ENCODE results near the gene FNIP2.
"Not testable (repeated sequence)": the region's sequence is repeated elsewhere in the genome, so short reads cannot be mapped to it uniquely, and the experiment has no call there.

Gene FNIP2

DNA sequence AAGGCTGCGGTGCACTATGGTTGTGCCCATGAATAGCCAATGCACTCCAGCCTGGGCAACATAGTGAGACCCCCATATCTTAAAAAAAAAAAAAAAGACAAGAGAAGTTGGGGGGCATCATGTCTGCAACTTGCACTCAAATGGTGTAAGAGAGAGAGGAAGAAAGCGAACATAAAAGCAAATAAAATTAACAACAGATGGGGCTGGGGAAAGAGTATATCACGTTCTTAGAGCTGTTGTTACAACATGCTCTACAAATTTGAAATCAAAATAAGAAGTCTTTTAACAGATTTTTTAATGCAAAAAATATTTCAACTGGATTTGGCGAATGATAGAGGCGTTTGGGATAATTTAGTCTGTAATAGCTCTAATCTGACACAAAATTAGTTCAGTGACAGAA, 144.9 kb downstream of the FNIP2 start:
- peaks cover 2% of the 10 kb centered on the region for H3K79me2 ChIP-seq (ENCODE audit: control insufficient read depth, insufficient read depth, low read length, poor library complexity)
- no peak overlapping the region for H4K91ac ChIP-seq (ENCODE audit: low read depth, low read length)
- H2AK5ac ChIP-seq (ENCODE audit: low read length): no peak overlapping the region
- WGBS (ENCODE audit: extremely low coverage, insufficient coverage, insufficient read length): no CpG with 5 or more reads among the region's 5 CpGs
- no peak overlapping the region for H3K4me2 ChIP-seq (ENCODE audit: low read length)
- H3K79me1 ChIP-seq (ENCODE audit: low read length): no peaks in the 10 kb centered on the region
- no peak overlapping the region for H3K27ac ChIP-seq (ENCODE audit: low read depth, low read length)
- H3K18ac ChIP-seq (ENCODE audit: low read length): no peak overlapping the region
- no peak overlapping the region for H3K9ac ChIP-seq (ENCODE audit: low read length)
- no peaks in the 10 kb centered on the region for H3K36me3 ChIP-seq (ENCODE audit: control insufficient read depth in 1 of 2, insufficient read depth in 2 of 2, low read length in 2 of 2)
- no peak overlapping the region for H3K4ac ChIP-seq (ENCODE audit: low read depth, low read length)
- DNase-seq: no peak
- H3K4me1 ChIP-seq (ENCODE audit: control insufficient read depth in 1 of 2, insufficient read depth in 2 of 2, low read length in 2 of 2): no peaks in the 10 kb centered on the region
- no peak overlapping the region for H2AFZ ChIP-seq (ENCODE audit: insufficient read depth, low read length, poor library complexity)
- H2BK120ac ChIP-seq (ENCODE audit: insufficient read depth, low read length, poor library complexity): no peak overlapping the region
- H4K12ac ChIP-seq (ENCODE audit: low read depth, low read length): no peak overlapping the region
- H3K27me3 ChIP-seq (ENCODE audit: insufficient read depth, low read length): no peaks in the 10 kb centered on the region
- H3K4me3 ChIP-seq (ENCODE audit: low read depth, low read length): no peak overlapping the region
- no peaks in the 10 kb centered on the region for H3K9me3 ChIP-seq (ENCODE audit: insufficient read depth, low read depth, low read length)
- H2BK5ac ChIP-seq (ENCODE audit: low read depth, low read length, poor library complexity): no peak overlapping the region
- no peak overlapping the region for H3K14ac ChIP-seq (ENCODE audit: low read length)
- H4K8ac ChIP-seq (ENCODE audit: low read depth, low read length): no peak overlapping the region
- no peak overlapping the region for H3K23ac ChIP-seq (ENCODE audit: low read length)
- H2BK12ac ChIP-seq (ENCODE audit: low read length): no peak overlapping the region

DNA sequence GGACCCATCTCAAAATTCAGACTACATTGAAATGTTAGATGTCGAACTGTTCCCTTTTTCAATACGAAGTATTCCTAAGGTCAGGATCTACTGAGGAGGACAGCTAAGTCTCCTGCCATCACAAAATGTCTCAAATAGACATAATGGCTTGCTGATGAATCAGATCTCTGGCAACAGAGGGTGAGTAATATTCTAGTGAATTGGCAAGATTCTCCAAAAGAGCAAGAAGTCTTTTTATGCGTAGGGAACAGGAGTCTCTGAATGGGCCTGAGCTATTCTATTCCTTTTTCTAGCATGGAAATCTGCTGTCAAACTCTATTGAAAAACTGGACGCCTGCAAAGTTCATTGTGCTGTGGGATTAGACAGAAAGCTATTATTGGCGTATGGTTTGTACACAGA, 145.4 kb downstream of the FNIP2 start:
- Histone ChIP-seq H3K4me2 (ENCODE audit: low read length) (no peak overlapping the region), H3K27me3 (ENCODE audit: insufficient read depth, low read length) (no peaks in the 10 kb centered on the region), H2BK12ac (ENCODE audit: low read length) (no peak overlapping the region), H3K4me3 (ENCODE audit: low read depth, low read length) (no peak overlapping the region), H3K79me2 (ENCODE audit: control insufficient read depth, insufficient read depth, low read length, poor library complexity) (peaks cover 2% of the 10 kb centered on the region), H2AFZ (ENCODE audit: insufficient read depth, low read length, poor library complexity) (no peak overlapping the region), H2BK120ac (ENCODE audit: insufficient read depth, low read length, poor library complexity) (no peak overlapping the region), H3K18ac (ENCODE audit: low read length) (no peak overlapping the region), H3K23ac (ENCODE audit: low read length) (no peak overlapping the region), H3K9me3 (ENCODE audit: insufficient read depth, low read depth, low read length) (no peaks in the 10 kb centered on the region), H3K14ac (ENCODE audit: low read length) (no peak overlapping the region), H3K4ac (ENCODE audit: low read depth, low read length) (no peak overlapping the region), H3K9ac (ENCODE audit: low read length) (no peak overlapping the region), H3K79me1 (ENCODE audit: low read length) (no peaks in the 10 kb centered on the region), H4K8ac (ENCODE audit: low read depth, low read length) (no peak overlapping the region), H3K36me3 (ENCODE audit: control insufficient read depth in 1 of 2, insufficient read depth in 2 of 2, low read length in 2 of 2) (no peaks in the 10 kb centered on the region), H4K12ac (ENCODE audit: low read depth, low read length) (no peak overlapping the region), H2BK5ac (ENCODE audit: low read depth, low read length, poor library complexity) (no peak overlapping the region), H3K4me1 (ENCODE audit: control insufficient read depth in 1 of 2, insufficient read depth in 2 of 2, low read length in 2 of 2) (no peaks in the 10 kb centered on the region), H4K91ac (ENCODE audit: low read depth, low read length) (no peak overlapping the region), H2AK5ac (ENCODE audit: low read length) (no peak overlapping the region), H3K27ac (ENCODE audit: low read depth, low read length) (no peak overlapping the region)
- DNase-seq: peak in 1 of 2 donors; percentile 78
- WGBS (ENCODE audit: extremely low coverage, insufficient coverage, insufficient read length): no CpG with 5 or more reads among the region's 5 CpGs

DNA sequence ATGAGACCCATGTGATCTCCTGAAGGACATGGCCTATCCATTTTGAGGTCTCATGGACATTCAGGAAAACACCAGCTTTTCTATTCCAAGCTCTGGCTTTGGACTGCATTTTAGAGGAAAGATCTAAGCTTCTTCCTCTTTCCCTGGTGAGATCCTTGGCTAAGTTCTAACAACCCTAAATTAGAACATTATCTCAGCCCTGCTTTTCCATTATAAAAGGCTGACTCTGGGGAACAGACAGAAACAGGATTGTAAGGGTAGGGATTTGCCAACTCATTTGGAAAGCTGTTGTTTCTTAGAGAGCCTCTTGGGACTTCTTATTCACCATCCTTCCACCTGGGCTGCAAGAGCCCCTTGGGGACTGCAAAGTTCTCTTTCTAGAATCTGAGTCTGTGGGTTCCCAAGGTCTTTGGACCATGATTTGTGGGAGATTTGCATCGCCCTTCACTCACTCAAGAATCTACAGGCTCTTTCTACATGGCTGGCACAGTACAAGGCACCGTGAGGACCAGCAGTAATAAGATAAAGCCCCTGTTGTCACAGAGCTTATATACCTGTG, 146.9 kb downstream of the FNIP2 start:
- no peaks in the 10 kb centered on the region for H3K27me3 ChIP-seq (ENCODE audit: insufficient read depth, low read length)
- no peak overlapping the region for H4K8ac ChIP-seq (ENCODE audit: low read depth, low read length)
- no peak overlapping the region for H2AFZ ChIP-seq (ENCODE audit: insufficient read depth, low read length, poor library complexity)
- H3K36me3 ChIP-seq (ENCODE audit: control insufficient read depth in 1 of 2, insufficient read depth in 2 of 2, low read length in 2 of 2): no peaks in the 10 kb centered on the region
- H2AK5ac ChIP-seq (ENCODE audit: low read length): no peak overlapping the region
- H3K14ac ChIP-seq (ENCODE audit: low read length): no peak overlapping the region
- H4K12ac ChIP-seq (ENCODE audit: low read depth, low read length): no peak overlapping the region
- no peaks in the 10 kb centered on the region for H3K4me1 ChIP-seq (ENCODE audit: control insufficient read depth in 1 of 2, insufficient read depth in 2 of 2, low read length in 2 of 2)
- no peaks in the 10 kb centered on the region for H3K79me1 ChIP-seq (ENCODE audit: low read length)
- DNase-seq: no peak
- H3K18ac ChIP-seq (ENCODE audit: low read length): no peak overlapping the region
- H3K9ac ChIP-seq (ENCODE audit: low read length): no peak overlapping the region
- H2BK5ac ChIP-seq (ENCODE audit: low read depth, low read length, poor library complexity): no peak overlapping the region
- no peak overlapping the region for H3K23ac ChIP-seq (ENCODE audit: low read length)
- no peak overlapping the region for H2BK12ac ChIP-seq (ENCODE audit: low read length)
- H3K27ac ChIP-seq (ENCODE audit: low read depth, low read length): no peak overlapping the region
- WGBS (ENCODE audit: extremely low coverage, insufficient coverage, insufficient read length): no CpG with 5 or more reads among the region's 2 CpGs
- H3K9me3 ChIP-seq (ENCODE audit: insufficient read depth, low read depth, low read length): no peaks in the 10 kb centered on the region
- no peak overlapping the region for H3K4me3 ChIP-seq (ENCODE audit: low read depth, low read length)
- H3K4me2 ChIP-seq (ENCODE audit: low read length): no peak overlapping the region
- H4K91ac ChIP-seq (ENCODE audit: low read depth, low read length): no peak overlapping the region
- H2BK120ac ChIP-seq (ENCODE audit: insufficient read depth, low read length, poor library complexity): no peak overlapping the region
- H3K79me2 ChIP-seq (ENCODE audit: control insufficient read depth, insufficient read depth, low read length, poor library complexity): peaks cover 2% of the 10 kb centered on the region
- no peak overlapping the region for H3K4ac ChIP-seq (ENCODE audit: low read depth, low read length)

DNA sequence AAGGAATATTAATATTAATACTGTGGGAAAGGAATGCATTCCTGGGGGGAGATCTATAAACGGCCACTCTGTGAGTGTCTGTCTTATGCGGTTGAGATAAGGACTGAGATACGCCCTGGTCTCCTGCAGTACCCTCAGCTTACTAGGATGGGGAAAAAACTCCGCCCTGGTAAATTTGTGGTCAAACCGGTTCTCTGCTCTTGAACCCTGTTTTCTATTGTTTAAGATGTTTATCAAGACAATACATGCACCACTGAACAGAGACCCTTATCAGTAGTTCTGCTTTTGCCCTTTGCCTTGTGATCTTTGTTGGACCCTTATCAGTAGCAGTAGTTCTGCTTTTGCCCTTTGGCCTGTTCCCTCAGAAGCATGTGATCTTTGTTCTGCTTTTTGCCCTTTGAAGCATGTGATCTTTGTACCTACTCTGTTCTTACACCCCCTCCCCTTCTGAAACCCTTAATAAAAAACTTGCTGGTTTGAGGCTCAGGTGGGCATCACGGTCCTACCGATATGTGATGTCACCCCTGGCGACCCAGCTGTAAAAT, 151.7 kb downstream of the FNIP2 start:
- not testable (repeated sequence) for H3K14ac ChIP-seq (ENCODE audit: low read length); H2BK120ac ChIP-seq (ENCODE audit: insufficient read depth, low read length, poor library complexity); H4K8ac ChIP-seq (ENCODE audit: low read depth, low read length); H3K27ac ChIP-seq (ENCODE audit: low read depth, low read length); H3K18ac ChIP-seq (ENCODE audit: low read length); H3K4me3 ChIP-seq (ENCODE audit: low read depth, low read length); H2BK12ac ChIP-seq (ENCODE audit: low read length); H2BK5ac ChIP-seq (ENCODE audit: low read depth, low read length, poor library complexity); H2AK5ac ChIP-seq (ENCODE audit: low read length); H3K79me1 ChIP-seq (ENCODE audit: low read length); H3K79me2 ChIP-seq (ENCODE audit: control insufficient read depth, insufficient read depth, low read length, poor library complexity); H4K12ac ChIP-seq (ENCODE audit: low read depth, low read length); DNase-seq; H3K23ac ChIP-seq (ENCODE audit: low read length); H3K4ac ChIP-seq (ENCODE audit: low read depth, low read length); H3K36me3 ChIP-seq (ENCODE audit: control insufficient read depth in 1 of 2, insufficient read depth in 2 of 2, low read length in 2 of 2); H3K4me2 ChIP-seq (ENCODE audit: low read length); H3K9me3 ChIP-seq (ENCODE audit: insufficient read depth, low read depth, low read length); H3K27me3 ChIP-seq (ENCODE audit: insufficient read depth, low read length); H3K9ac ChIP-seq (ENCODE audit: low read length); H2AFZ ChIP-seq (ENCODE audit: insufficient read depth, low read length, poor library complexity); H3K4me1 ChIP-seq (ENCODE audit: control insufficient read depth in 1 of 2, insufficient read depth in 2 of 2, low read length in 2 of 2); H4K91ac ChIP-seq (ENCODE audit: low read depth, low read length)
- WGBS (ENCODE audit: extremely low coverage, insufficient coverage, insufficient read length): no CpG with 5 or more reads among the region's 8 CpGs

Measured in trophoblast cell (in vitro differentiated cells and primary cell).